GM18520 (cell line): ENCODE results near the gene WDPCP.
"Not testable (repeated sequence)": the region's sequence is repeated elsewhere in the genome, so short reads cannot be mapped to it uniquely, and the experiment has no call there.

Experiments used
- ATAC-seq: cut with Tn5 transposase; IDR thresholded peaks from one replicate; pipeline ENCODE4 v1.9.1; 2021; ENCODE audit not compliant: unreplicated experiment

Gene WDPCP

GRCh38 chr2:63124850-63125249, 463.4 kb downstream of the WDPCP start:
- ATAC-seq, result peak; percentile 52

- peak; percentile 53 for ATAC-seq
Observed at GRCh38 chr2:63124218-63124617, 464.1 kb downstream of the WDPCP start.

GRCh38 chr2:63122921-63123320, 465.4 kb downstream of the WDPCP start:
- no peak for ATAC-seq

GRCh38 chr2:63121055-63121834, 467.0 kb downstream of the WDPCP start:
- no peak for ATAC-seq

GRCh38 chr2:63118821-63119220, 469.5 kb downstream of the WDPCP start:
- ATAC-seq, result no peak

GRCh38 chr2:63104482-63104881, 483.8 kb downstream of the WDPCP start:
- no peak for ATAC-seq

GRCh38 chr2:63101954-63102353, 486.3 kb downstream of the WDPCP start:
- no peak for ATAC-seq

- no peak for ATAC-seq
Observed at GRCh38 chr2:63099032-63099431, 489.2 kb downstream of the WDPCP start.

GRCh38 chr2:63096491-63096890, 491.8 kb downstream of the WDPCP start:
- no peak for ATAC-seq

GRCh38 chr2:63093502-63093901, 494.8 kb downstream of the WDPCP start:
- ATAC-seq, result no peak

- ATAC-seq, result no peak
Observed at GRCh38 chr2:63092857-63093256, 495.4 kb downstream of the WDPCP start.

GRCh38 chr2:63092401-63092800, 495.9 kb downstream of the WDPCP start:
- ATAC-seq, result no peak

GRCh38 chr2:63086687-63087086, 501.6 kb downstream of the WDPCP start:
- ATAC-seq, result no peak

GRCh38 chr2:63081404-63081803, 506.9 kb downstream of the WDPCP start:
- no peak for ATAC-seq

- ATAC-seq, result no peak
Observed at GRCh38 chr2:63078852-63079606, 509.2 kb downstream of the WDPCP start.

- not testable (repeated sequence) for ATAC-seq
Observed at GRCh38 chr2:63074399-63074798, 513.9 kb downstream of the WDPCP start.

GRCh38 chr2:63073994-63074393, 514.3 kb downstream of the WDPCP start:
- ATAC-seq, result no peak

GRCh38 chr2:63071664-63072063, 516.6 kb downstream of the WDPCP start:
- ATAC-seq, result no peak
